A673 (cell line): ENCODE data around the gene PPP5C. TPM values are rescaled to one million over a fixed set of nuclear protein-coding genes. Genes with fewer than 3 reads are reported as not detected.

Experiments
- BruUV-seq: library from RNA; stranded (reverse); fragments of 400-500 nt; replicated peaks from 2 replicates; lab custom pipeline; 2021; lab: Mats Ljungman, UMichigan
- CTCF ChIA-PET: fragments of 300-600 bp; sonication (Branson Sonifier 250); formaldehyde crosslinking; loops from one replicate; lab custom pipeline; 2022; ENCODE audit warnings: antibody characterized with exemption; lab: Charles Lee
- POLR2A ChIA-PET: fragments of 300-600 bp; sonication (Branson Sonifier 250); formaldehyde crosslinking; loops from one replicate; lab custom pipeline; 2022; ENCODE audit warnings: antibody characterized with exemption; ENCODE audit not compliant: low non-redundant PET; lab: Charles Lee
- DNase-seq: peaks from one replicate; pipeline ENCODE4 v3.0.0-alpha.2; 2015; ENCODE audit warnings: low spot score
- H3K27ac ChIP-seq: fragments of 200-600 bp; sonication (generic); 2 replicates; pipeline ENCODE4 v1.5.1; 2016; ENCODE audit warnings: mixed run types, low read depth, mild to moderate bottlenecking, mixed read lengths, antibody characterized with exemption, low read length; ENCODE audit not compliant: poor library complexity, severe bottlenecking
- H3K27me3 ChIP-seq: fragments of 200-600 bp; sonication (generic); replicated peaks from 2 replicates; pipeline ENCODE4 v1.6.1; 2017; ENCODE audit warnings: mixed run types, low read depth, mild to moderate bottlenecking, mixed read lengths, antibody characterized with exemption, low read length; ENCODE audit not compliant: insufficient read depth, poor library complexity
- H3K36me3 ChIP-seq: fragments of 200-600 bp; sonication (generic); 2 replicates; pipeline ENCODE4 v1.6.1; 2016; ENCODE audit warnings: mixed run types, mild to moderate bottlenecking, mixed read lengths, antibody characterized with exemption, low read length; ENCODE audit not compliant: insufficient read depth, poor library complexity, severe bottlenecking
- H3K4me1 ChIP-seq: fragments of 200-600 bp; sonication (generic); 2 replicates; pipeline ENCODE4 v1.6.1; 2017; ENCODE audit warnings: mixed run types, mild to moderate bottlenecking, mixed read lengths, antibody characterized with exemption, low read length; ENCODE audit not compliant: insufficient read depth, poor library complexity, severe bottlenecking
- H3K4me3 ChIP-seq: fragments of 200-600 bp; sonication (generic); 2 replicates; pipeline ENCODE4 v1.5.1; 2016; ENCODE audit warnings: low read depth, mixed run types, mild to moderate bottlenecking, mixed read lengths, low read length; ENCODE audit not compliant: poor library complexity, severe bottlenecking
- H3K9me3 ChIP-seq: fragments of 200-600 bp; sonication (generic); 2 replicates; pipeline ENCODE4 v1.6.1; 2016; ENCODE audit warnings: mixed run types, low read depth, mild to moderate bottlenecking, mixed read lengths, antibody characterized with exemption, low read length; ENCODE audit not compliant: poor library complexity, severe bottlenecking
- EZH2 ChIP-seq: fragments of 200-600 bp; sonication (generic); IDR thresholded peaks from 2 replicates; pipeline ENCODE4 v1.6.1; 2017; ENCODE audit warnings: borderline replicate concordance, low read depth, mild to moderate bottlenecking, mixed read lengths, antibody characterized with exemption, low read length; ENCODE audit not compliant: poor library complexity, severe bottlenecking
- intact Hi-C: fragments of 100-400 bp; cut with micrococcal nuclease; formaldehyde crosslinking; loops from one replicate; pipeline ENCODE4 v1.10.0; 2022; ENCODE audit not compliant: unreplicated experiment
- total RNA-seq: library from RNA; stranded (reverse); gene quantifications from 2 replicates; pipeline ENCODE4 v1.2.3, GENCODE V29; 2021
- TF ChIP-seq, protein P1 (sequence below): fragments of 300-800, 200-600 bp; sonication (generic); conservative IDR thresholded peaks from 2 replicates; pipeline ENCODE4 v1.5.1; 2017; ENCODE audit warnings: low read depth, mild to moderate bottlenecking, antibody characterized with exemption, low read length, moderate library complexity, mixed read lengths

PPP5C gene
- total RNA-seq, 1 experiment from 2014 or later: 164 TPM

DNA sequence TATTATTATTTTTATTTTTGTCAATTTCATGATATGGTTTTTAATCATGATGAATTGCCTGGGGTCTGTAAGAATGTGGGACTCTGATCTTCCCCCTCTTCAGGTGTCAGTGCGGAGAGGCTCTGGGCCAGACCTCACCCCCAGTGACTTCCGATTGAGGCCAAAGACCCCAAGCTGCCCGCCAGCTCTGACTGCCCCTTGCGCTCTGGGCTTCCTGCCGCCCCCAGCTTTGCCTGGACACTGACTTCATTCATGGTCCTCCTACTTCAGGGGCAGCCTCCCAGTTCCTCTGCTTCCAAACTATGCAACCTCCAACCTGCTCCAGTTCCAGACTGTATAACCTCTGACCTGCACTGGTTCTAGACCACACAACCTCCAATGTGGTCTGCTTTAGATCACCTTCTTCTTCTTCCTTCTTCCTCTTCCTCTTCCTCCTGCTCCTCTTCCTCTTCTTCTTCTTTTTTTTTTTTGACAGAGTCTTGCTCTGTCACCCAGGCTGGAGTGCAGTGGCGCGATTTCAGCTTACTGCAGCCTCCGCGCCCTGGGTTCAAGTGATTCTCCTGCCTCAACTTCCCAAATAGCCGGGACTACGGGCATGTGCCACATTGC lies 6.7 kb upstream of the PPP5C start:
- intact Hi-C loops: no loop called here
- Histone ChIP-seq H3K4me3 (no peak overlapping the region), H3K9me3 (no peaks in the 10 kb centered on the region), H3K27ac (no peak overlapping the region), H3K4me1 (no peaks in the 10 kb centered on the region), H3K27me3 (no peaks in the 10 kb centered on the region), H3K36me3 (no peaks in the 10 kb centered on the region)
- DNase-seq: no peak
- ChIA-PET CTCF (no interaction called here), POLR2A (no interaction called here)
- TF ChIP-seq EZH2: no peak
- TF ChIP-seq, protein P1, sequence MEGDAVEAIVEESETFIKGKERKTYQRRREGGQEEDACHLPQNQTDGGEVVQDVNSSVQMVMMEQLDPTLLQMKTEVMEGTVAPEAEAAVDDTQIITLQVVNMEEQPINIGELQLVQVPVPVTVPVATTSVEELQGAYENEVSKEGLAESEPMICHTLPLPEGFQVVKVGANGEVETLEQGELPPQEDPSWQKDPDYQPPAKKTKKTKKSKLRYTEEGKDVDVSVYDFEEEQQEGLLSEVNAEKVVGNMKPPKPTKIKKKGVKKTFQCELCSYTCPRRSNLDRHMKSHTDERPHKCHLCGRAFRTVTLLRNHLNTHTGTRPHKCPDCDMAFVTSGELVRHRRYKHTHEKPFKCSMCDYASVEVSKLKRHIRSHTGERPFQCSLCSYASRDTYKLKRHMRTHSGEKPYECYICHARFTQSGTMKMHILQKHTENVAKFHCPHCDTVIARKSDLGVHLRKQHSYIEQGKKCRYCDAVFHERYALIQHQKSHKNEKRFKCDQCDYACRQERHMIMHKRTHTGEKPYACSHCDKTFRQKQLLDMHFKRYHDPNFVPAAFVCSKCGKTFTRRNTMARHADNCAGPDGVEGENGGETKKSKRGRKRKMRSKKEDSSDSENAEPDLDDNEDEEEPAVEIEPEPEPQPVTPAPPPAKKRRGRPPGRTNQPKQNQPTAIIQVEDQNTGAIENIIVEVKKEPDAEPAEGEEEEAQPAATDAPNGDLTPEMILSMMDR: no peak
- BruUV-seq: no TSS peak

- Histone ChIP-seq H3K4me3 (no peak overlapping the region), H3K27me3 (no peaks in the 10 kb centered on the region), H3K36me3 (no peaks in the 10 kb centered on the region), H3K4me1 (no peaks in the 10 kb centered on the region), H3K9me3 (no peaks in the 10 kb centered on the region), H3K27ac (no peak overlapping the region)
- ChIA-PET CTCF (no interaction called here), POLR2A (no interaction called here)
- intact Hi-C loops: no loop called here
- no peak for DNase-seq
- BruUV-seq: no TSS peak
- TF ChIP-seq EZH2: no peak
- TF ChIP-seq, protein P1: no peak
Measured at GRCh38 chr19:46341937-46342336, 5.0 kb upstream of the PPP5C start.

DNA sequence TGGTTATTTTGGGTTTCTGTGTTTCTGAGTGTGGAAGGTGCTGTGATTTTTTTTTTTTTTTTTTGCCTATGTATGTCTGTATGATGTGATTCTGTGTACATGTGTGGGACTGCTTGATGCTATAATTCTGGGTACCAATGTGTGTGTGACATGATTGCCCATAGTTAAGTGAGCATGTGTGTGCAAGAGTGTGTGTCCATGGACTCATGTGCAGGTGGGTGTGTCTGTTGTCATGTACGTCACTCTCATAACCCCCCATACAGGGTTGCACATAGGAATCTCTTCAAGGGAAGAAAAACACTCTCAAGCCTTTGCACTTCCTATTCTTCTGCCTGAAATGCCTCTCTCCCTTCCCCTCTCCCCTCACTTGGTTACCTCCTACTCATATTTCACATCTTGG lies 2.5 kb upstream of the PPP5C start:
- Histone ChIP-seq H3K27me3 (no peaks in the 10 kb centered on the region), H3K4me1 (peaks cover 4% of the 10 kb centered on the region), H3K4me3 (no peak overlapping the region), H3K9me3 (no peaks in the 10 kb centered on the region), H3K36me3 (no peaks in the 10 kb centered on the region), H3K27ac (no peak overlapping the region)
- CTCF ChIA-PET: no interaction called here
- POLR2A ChIA-PET: no interaction called here
- no peak for DNase-seq
- no TSS peak for BruUV-seq
- TF ChIP-seq EZH2: no peak
- TF ChIP-seq, protein P1: no peak
- intact Hi-C loops: no loop called here
